Activated CD4-positive, alpha-beta T cell treated with anti-CD3 and anti-CD28 coated beads, Interleukin-2, Interleukin-4, amounts not matched to agents 100 ng/mL and 50 ng/mL, durations not matched to agents 16 hours and 8 hours (primary cell): Measurements from ENCODE around the gene BBS12.
A peak's percentile ranks its signal among the peaks of the same experiment; 100 is the strongest.
"Not testable (repeated sequence)": the region's sequence is repeated elsewhere in the genome, so short reads cannot be mapped to it uniquely, and the experiment has no call there.

Source experiments
- DNase-seq: peaks from one replicate; pipeline ENCODE4 v3.0.0-alpha.2; 2020; ENCODE audit warnings: low spot score

BBS12 gene

GRCh38 chr4:122765692-122766352 lies 33.3 kb downstream of the BBS12 start:
- no peak for DNase-seq

GRCh38 chr4:122766353-122766705 lies 33.8 kb downstream of the BBS12 start:
- no peak for DNase-seq

GRCh38 chr4:122766950-122767349 lies 34.4 kb downstream of the BBS12 start:
- DNase-seq = no peak

- DNase-seq = no peak
Observed at GRCh38 chr4:122771724-122772123, 39.2 kb downstream of the BBS12 start.

DNA sequence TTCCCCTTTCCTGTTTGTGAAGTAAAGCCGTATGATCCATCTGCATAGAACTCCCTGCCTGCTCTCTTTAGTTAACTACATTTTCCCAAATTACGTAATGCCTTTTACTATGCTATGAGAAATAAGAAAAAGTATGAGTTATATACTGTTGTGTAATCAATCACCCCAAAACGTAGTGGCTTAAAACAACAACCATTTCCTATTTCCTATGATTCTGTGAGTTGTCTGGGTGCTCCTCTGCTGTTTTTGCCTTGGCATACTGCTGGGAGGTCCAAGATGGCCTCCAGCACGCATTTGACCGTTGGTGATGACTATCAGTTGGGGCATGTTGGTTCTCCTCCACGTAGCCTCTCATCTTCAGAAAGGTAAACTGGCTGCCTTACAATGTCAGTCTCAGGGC lies 39.8 kb downstream of the BBS12 start:
- DNase-seq = no peak

- no peak for DNase-seq
Observed at GRCh38 chr4:122772986-122773385, 40.5 kb downstream of the BBS12 start.

GRCh38 chr4:122775039-122775438 lies 42.5 kb downstream of the BBS12 start:
- DNase-seq = no peak

DNA sequence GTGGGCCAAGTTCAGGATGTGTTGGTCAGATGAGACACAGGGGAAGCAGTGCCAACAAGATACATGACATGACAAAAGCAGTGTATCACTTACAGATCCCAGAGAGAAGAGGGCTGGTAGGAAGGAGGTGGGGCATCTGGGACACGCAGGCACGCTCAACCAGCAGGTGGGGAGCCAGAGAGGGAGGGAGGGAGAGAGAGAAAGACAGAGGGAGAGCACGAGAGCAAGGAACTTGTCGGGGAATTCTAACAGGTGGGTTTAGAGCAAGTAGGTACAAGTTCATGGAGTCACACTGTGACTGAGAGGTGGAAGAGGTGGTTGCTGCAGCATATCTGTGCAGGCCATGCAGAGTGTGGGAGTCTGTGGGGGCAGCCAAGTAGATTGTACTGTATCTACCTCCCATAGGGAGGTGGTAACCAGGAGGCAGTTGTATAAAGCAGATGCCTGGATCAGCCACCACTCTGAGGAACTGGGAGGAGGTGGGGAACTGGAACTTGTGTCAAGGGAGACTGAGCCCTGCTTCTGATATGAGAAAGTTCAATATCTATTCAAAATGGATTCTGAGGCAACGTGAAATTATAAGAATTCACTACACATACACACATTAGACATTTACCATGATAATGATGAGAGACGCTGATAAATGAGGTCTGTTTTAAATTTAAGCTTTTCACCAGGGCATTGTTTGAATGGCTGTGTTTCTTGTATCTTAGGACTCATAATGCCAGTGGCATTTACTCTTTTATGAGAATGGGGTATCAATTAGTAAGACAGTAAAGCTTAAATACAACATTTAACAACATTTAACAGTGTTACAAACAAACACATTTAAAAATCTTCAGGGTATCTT lies 43.7 kb downstream of the BBS12 start:
- no peak for DNase-seq

DNA sequence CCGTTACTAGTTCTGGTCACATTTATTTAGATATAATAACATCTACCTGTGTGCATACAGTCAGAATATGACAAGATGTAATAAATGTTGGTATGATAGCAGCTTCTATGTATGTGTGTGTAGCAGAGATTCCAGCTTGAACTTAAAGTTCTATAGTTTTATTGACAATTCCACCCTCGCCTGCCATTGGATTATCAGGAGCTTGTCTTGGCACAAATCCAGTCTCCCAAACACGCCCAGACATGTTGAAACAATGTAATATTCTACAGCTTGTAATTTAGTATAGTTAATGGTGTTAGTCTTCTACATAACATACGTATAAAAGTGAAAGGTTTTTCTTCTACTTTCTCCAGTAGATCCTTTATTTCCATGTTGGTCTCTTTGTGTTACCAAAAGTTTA lies 44.4 kb downstream of the BBS12 start:
- DNase-seq = no peak

- no peak for DNase-seq
Observed at GRCh38 chr4:122777846-122778673, 45.6 kb downstream of the BBS12 start.

DNA sequence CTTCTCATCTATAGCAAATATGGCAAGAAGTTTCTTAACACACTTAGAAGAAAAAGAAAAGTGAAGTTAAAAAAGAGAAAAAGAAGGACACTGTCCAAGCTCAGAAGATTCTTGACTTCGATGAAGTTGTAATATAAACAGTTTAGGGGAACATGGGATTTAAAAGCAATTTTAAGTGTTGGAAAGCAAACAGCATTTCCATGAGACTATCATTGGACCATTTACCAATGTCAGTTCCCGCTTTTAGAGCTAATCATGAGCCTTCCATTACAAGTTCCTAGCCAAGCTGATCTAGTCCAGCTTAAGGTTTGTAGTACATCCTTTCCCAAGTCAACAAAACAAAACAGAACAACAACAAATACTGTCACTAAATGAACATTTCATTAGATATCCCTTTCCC lies 49.0 kb downstream of the BBS12 start:
- no peak for DNase-seq

- no peak for DNase-seq
Observed at GRCh38 chr4:122783301-122784215, 51.1 kb downstream of the BBS12 start.

- no peak for DNase-seq
Observed at GRCh38 chr4:122784261-122784660, 51.8 kb downstream of the BBS12 start.

- DNase-seq = no peak
Observed at GRCh38 chr4:122785099-122785498, 52.6 kb downstream of the BBS12 start.

DNA sequence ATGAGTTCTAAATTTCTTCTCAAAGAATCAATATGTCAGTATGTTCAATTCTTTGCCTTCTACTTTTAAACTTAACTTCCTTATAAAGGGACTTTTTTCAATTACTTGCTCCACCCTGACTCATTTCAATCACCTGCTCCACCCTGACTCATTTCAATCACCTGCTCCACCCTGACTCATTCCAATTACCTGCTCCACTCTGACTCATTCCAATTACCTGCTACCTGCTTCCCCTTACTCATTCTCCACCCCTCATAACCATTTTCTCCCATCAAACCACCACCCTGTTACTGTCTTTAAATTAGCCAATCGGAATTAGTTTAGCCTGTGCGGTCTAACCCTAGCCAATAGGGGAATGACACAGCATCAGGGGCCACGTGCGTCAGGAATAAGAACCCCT lies 53.8 kb downstream of the BBS12 start:
- peak; percentile 70 for DNase-seq

GRCh38 chr4:122786920-122787319 lies 54.4 kb downstream of the BBS12 start:
- DNase-seq = not testable (repeated sequence)

GRCh38 chr4:122787940-122788339 lies 55.4 kb downstream of the BBS12 start:
- no peak for DNase-seq

GRCh38 chr4:122788935-122789334 lies 56.4 kb downstream of the BBS12 start:
- no peak for DNase-seq

GRCh38 chr4:122793811-122794210 lies 61.3 kb downstream of the BBS12 start:
- no peak for DNase-seq
